Right lobe of liver (tissue), 6 donors: Measurements from ENCODE around the gene PLIN3. TPM values are rescaled to one million over a fixed set of nuclear protein-coding genes. Genes with fewer than 3 reads are reported as not detected.

Experiments
- ATAC-seq, 4 donors: fragments of 200-7000 bp; cut with Tn5 transposase; one replicate each; pipeline ENCODE4 v1.9.1; 2020; ENCODE audit warnings: mild to moderate bottlenecking in 4 of 4, moderate library complexity in 4 of 4
- DNase-seq, 3 donors: peaks; one replicate each; pipeline ENCODE4 v3.0.0-alpha.2; 2020
- H3K27ac ChIP-seq, 3 donors: fragments of 200-600 bp; one replicate each; pipeline ENCODE4 v1.8.0; 2022
- H3K27me3 ChIP-seq, 2 donors: fragments of 200-600 bp; one replicate each; pipeline ENCODE4 v1.8.0; 2022
- H3K36me3 ChIP-seq, 4 donors: fragments of 200-600 bp; sonication (generic) in 1 of 4; one replicate each; pipeline versions ENCODE4 v1.5.1 to v1.8.0; 2017 to 2022; ENCODE audit warnings: control low read depth in 1 of 4
- H3K4me1 ChIP-seq, 4 donors: fragments of 200-600 bp; sonication (generic) in 1 of 4; one replicate each; pipeline versions ENCODE4 v1.5.1 to v1.8.0; 2017 to 2022; ENCODE audit warnings: control low read depth in 1 of 4
- H3K4me3 ChIP-seq, 3 donors: fragments of 200-600 bp; one replicate each; pipeline ENCODE4 v1.8.0; 2022
- H3K9me3 ChIP-seq, 4 donors: fragments of 200-600 bp; sonication (generic) in 1 of 4; one replicate each; pipeline versions ENCODE4 v1.5.1 to v1.8.0; 2017 to 2022; ENCODE audit warnings: control low read depth in 1 of 4
- CTCF ChIP-seq, 4 donors: fragments of 200-600 bp in 3 of 4; fragments of 450-650 bp in 1 of 4; IDR thresholded peaks; one replicate each; pipeline versions ENCODE4 v1.5.1 to v1.8.0; 2016 to 2022; ENCODE audit warnings: antibody characterized with exemption in 4 of 4, mild to moderate bottlenecking in 2 of 4
- POLR2A ChIP-seq: fragments of 450-650 bp; IDR thresholded peaks from one replicate; pipeline ENCODE4 v1.6.1; 2017; ENCODE audit warnings: antibody characterized with exemption, mild to moderate bottlenecking
- WGBS: methylation state at CpG from one replicate; pipeline ENCODE4 v1.1.6; 2018; ENCODE audit warnings: low coverage, low lambda C conversion rate; ENCODE audit not compliant: insufficient coverage; ENCODE audit errors: missing lambda C conversion rate; 5-methylcytosine and 5-hydroxymethylcytosine counted together
- intact Hi-C, 2 donors: fragments of 100-400 bp; cut with DNase I; formaldehyde crosslinking; loops; one replicate each; pipeline versions ENCODE4 v1.11.2 to v1.14.1; 2022
- long read RNA-seq: library from polyadenylated mRNA; unstranded; transcript quantifications from one replicate; pipeline ENCODE4 v2.0.0, GENCODE V29; 2019
- total RNA-seq, 6 experiments: library from RNA; depleted of rRNA in 2 of 6; stranded (reverse); fragments of >200 nt in 2 of 6; fragmentation: NEBNext Ultra II Directional in 3 of 6; extraction: Animal tissue kit (Norgen Biotek cat#: 25700) in 3 of 6; gene quantifications; one replicate each; pipeline versions ENCODE4 v1.1.0 to v1.2.4, GENCODE V29; 2016 to 2023
- donor health status: DM: no; HTN: yes; CAD: no.
- donor health status: DM: no; HTN: no; CAD: no.
- donor health status: DM: no; HTN: no; CAD: no.
- donor health status: DM: no; HTN: yes; CAD: no.
- donor health status: DM: no; HTN: yes; CAD: no.

PLIN3 gene
- total RNA-seq = 10 to 100 TPM; 10.8 to 53.9 (median 19.6) TPM
- long read RNA-seq, transcript PLIN3-201 (8 exons, 2,333 nt) = major isoform, 6 of 7 reads
- long read RNA-seq, partial matches to known transcripts = 0 of 7 reads
- long read RNA-seq, other reads (novel, unspliced or antisense) = 1 of 7 reads

GRCh38 chr19:4867534-4868285 is at the start of gene PLIN3:
TSS of gene PLIN3 (minus strand) at chr19:4867667. CDS start at chr19:4861394, 6,273 bp downstream.
- H3K36me3 ChIP-seq = no peaks in the 10 kb centered on the region
- peak; percentile 92 to 99 (median 97) for ATAC-seq
- H3K27me3 ChIP-seq = no peaks in the 10 kb centered on the region
- peak within 1 kb of the TSS; percentile 56 to 82 (median 73) for H3K27ac ChIP-seq
- 19% methylated on average over 7 of the region's 46 CpGs for WGBS
- intact Hi-C loops = no loop called here
- H3K9me3 ChIP-seq = no peaks in the 10 kb centered on the region
- peak; percentile 97 to 99 (median 99) for DNase-seq
- H3K4me1 ChIP-seq = peaks cover 0 to 8% (median 0%) of the 10 kb centered on the region in 4 donors
- TF ChIP-seq CTCF (IDR thresholded peaks at IDR 0.05) (no peak), POLR2A (peak; percentile 55)
- peak within 1 kb of the TSS; percentile 77 to 80 (median 78) for H3K4me3 ChIP-seq

GRCh38 chr19:4916292-4917082 is 49.0 kb upstream of the PLIN3 start:
- Histone ChIP-seq H3K9me3 (no peaks in the 10 kb centered on the region), H3K27me3 (no peaks in the 10 kb centered on the region), H3K27ac (peak overlapping the region; percentile 38 to 60 (median 44)), H3K36me3 (no peaks in the 10 kb centered on the region), H3K4me3 (peak overlapping the region; percentile 16 to 35 (median 20)), H3K4me1 (peaks cover 0 to 2% (median 0%) of the 10 kb centered on the region in 4 donors)
- WGBS = 64% methylated on average over 16 of the region's 41 CpGs
- peak in 1 of 3 donors; percentile 37 for DNase-seq
- peak; percentile 35 to 65 (median 56) for ATAC-seq
- TF ChIP-seq POLR2A (no peak), CTCF (IDR thresholded peaks at IDR 0.05) (no peak)
- intact Hi-C loops = no loop called here

- TF ChIP-seq CTCF (IDR thresholded peaks at IDR 0.05) = no peak
- no peak for TF ChIP-seq POLR2A
- ATAC-seq = peak in 3 of 4 donors; percentile 18 to 30 (median 24)
- Histone ChIP-seq H3K36me3 (no peaks in the 10 kb centered on the region), H3K27ac (peak overlapping the region in 1 of 3 donors; percentile 18), H3K27me3 (no peaks in the 10 kb centered on the region), H3K4me1 (peaks cover 0 to 7% (median 0%) of the 10 kb centered on the region in 4 donors), H3K4me3 (peak overlapping the region in 1 of 3 donors; percentile 35), H3K9me3 (no peaks in the 10 kb centered on the region)
- intact Hi-C loops = loop anchor here (5.0 kb wide), 2 partner anchors 38 to 108 kb away; no protein-coding TSS in a partner anchor
- WGBS = 56% methylated on average over 5 of the region's 23 CpGs
- DNase-seq = no peak
Measured at GRCh38 chr19:4914736-4915501, 47.5 kb upstream of the PLIN3 start.
